Measurements from ENCODE around the gene CYP17A1. TPM values are rescaled to one million over a fixed set of nuclear protein-coding genes. Genes with fewer than 3 reads are reported as not detected.

CYP17A1 gene
- polyA plus RNA-seq, 2 of the 4 experiments (the other 2 are of a cell fraction), result not detected

DNA sequence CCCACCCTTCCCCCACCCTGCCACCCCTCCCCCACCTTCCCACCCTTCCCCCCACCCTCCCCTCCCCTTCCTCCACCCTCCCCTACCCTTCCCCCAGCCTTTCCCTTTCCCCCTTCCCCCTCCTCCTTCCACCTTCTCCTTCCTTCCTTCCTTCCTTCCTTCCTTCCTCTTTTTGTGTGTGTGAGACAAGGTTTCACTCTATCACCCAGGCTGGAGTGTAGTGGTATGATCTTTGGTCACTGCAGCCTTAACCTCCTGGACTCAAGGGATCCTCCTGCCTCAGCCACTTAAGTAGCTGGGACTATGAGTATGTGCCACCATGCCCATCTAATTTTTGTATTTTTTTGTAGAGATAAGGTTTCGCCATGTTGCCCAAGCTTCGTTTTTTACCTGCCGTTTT lies 35.2 kb downstream of the CYP17A1 start:
- H3K27ac ChIP-seq, result no peak overlapping the region
- DNase-seq (ENCODE audit: low read depth in 1 of 2, low spot score in 1 of 2), result no peak
- POLR2A ChIA-PET, result no interaction called here
- no peaks in the 10 kb centered on the region for H3K9me3 ChIP-seq
- H3K4me2 ChIP-seq, result no peak overlapping the region
- FAIRE-seq, result no peak
- no peak overlapping the region for H3K4me3 ChIP-seq
- ATAC-seq, result no peak
- CTCF ChIA-PET, result interaction anchor here (0.5 to 0.9 kb wide), 2 partner anchors 38 to 177 kb away, joined by 3 to 4 read pairs; no protein-coding TSS in a partner anchor
- H3K4me1 ChIP-seq, result 0 out of 3 replicates have a peak, but pooled peaks cover 3% of the 10 kb centered on the region
- TF ChIP-seq NPAS2 (CRISPR knock-in tag; IDR thresholded peaks at IDR 0.05; ENCODE audit: borderline replicate concordance) (no peak), FOSB (CRISPR knock-in tag; IDR thresholded peaks at IDR 0.05) (no peak), GATA3 (IDR thresholded peaks at IDR 0.05; ENCODE audit: borderline replicate concordance) (no peak), FOSL2 (IDR thresholded peaks at IDR 0.05) (no peak), FOSL2 (CRISPR knock-in tag; IDR thresholded peaks at IDR 0.05) (no peak), ZC3H11A (IDR thresholded peaks at IDR 0.05) (no peak), RCOR1 (IDR thresholded peaks at IDR 0.05; ENCODE audit: low read depth, low read length) (no peak), EHMT2 (IDR thresholded peaks at IDR 0.05; ENCODE audit: low read depth) (no peak)
- TF ChIP-seq, protein P1, sequence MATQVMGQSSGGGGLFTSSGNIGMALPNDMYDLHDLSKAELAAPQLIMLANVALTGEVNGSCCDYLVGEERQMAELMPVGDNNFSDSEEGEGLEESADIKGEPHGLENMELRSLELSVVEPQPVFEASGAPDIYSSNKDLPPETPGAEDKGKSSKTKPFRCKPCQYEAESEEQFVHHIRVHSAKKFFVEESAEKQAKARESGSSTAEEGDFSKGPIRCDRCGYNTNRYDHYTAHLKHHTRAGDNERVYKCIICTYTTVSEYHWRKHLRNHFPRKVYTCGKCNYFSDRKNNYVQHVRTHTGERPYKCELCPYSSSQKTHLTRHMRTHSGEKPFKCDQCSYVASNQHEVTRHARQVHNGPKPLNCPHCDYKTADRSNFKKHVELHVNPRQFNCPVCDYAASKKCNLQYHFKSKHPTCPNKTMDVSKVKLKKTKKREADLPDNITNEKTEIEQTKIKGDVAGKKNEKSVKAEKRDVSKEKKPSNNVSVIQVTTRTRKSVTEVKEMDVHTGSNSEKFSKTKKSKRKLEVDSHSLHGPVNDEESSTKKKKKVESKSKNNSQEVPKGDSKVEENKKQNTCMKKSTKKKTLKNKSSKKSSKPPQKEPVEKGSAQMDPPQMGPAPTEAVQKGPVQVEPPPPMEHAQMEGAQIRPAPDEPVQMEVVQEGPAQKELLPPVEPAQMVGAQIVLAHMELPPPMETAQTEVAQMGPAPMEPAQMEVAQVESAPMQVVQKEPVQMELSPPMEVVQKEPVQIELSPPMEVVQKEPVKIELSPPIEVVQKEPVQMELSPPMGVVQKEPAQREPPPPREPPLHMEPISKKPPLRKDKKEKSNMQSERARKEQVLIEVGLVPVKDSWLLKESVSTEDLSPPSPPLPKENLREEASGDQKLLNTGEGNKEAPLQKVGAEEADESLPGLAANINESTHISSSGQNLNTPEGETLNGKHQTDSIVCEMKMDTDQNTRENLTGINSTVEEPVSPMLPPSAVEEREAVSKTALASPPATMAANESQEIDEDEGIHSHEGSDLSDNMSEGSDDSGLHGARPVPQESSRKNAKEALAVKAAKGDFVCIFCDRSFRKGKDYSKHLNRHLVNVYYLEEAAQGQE (IDR thresholded peaks at IDR 0.05), result no peak
- WGBS (ENCODE audit: missing lambda C conversion rate), result 52% methylated on average over 3 of the region's 3 CpGs

DNA sequence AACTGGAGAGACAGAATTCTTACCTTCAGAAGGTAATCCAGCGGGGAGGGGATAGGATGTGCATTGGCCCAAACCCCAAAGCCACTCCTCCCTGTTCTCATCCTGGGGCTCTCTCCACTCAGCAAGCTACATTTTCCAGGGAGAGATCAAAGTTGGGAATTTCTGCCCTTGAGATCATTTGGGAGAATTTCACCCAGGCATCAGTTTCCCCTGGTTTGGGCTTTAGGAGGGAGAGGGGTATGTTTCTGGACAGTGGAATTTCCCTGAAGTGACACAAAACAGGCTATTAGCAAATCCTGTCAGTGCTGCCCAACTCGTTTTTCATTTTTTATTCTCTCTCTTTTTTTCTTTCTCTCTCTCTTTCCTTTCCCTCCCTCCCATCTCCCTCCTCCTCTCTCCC lies 35.7 kb downstream of the CYP17A1 start:
- ChIA-PET CTCF (interaction anchor here (0.5 kb wide), 1 partner anchor 178 kb away, joined by 3 read pairs; no protein-coding TSS in a partner anchor), POLR2A (no interaction called here)
- 0 out of 3 replicates have a peak, but pooled peaks cover 3% of the 10 kb centered on the region for H3K4me1 ChIP-seq
- ATAC-seq (no peak), FAIRE-seq (no peak), DNase-seq (ENCODE audit: low read depth in 1 of 2, low spot score in 1 of 2) (no peak)
- H3K9me3 ChIP-seq, result no peaks in the 10 kb centered on the region
- no peak overlapping the region for H3K4me3 ChIP-seq
- H3K4me2 ChIP-seq, result no peak overlapping the region
- 59% methylated on average over 2 of the region's 2 CpGs for WGBS (ENCODE audit: missing lambda C conversion rate)
- TF ChIP-seq HOXA7 (CRISPR knock-in tag; IDR thresholded peaks at IDR 0.05), result no peak
- no peak for TF ChIP-seq RARB (CRISPR knock-in tag; IDR thresholded peaks at IDR 0.05)
- TF ChIP-seq MYC (IDR thresholded peaks at IDR 0.05; ENCODE audit: borderline replicate concordance, low read length), result no peak
- TF ChIP-seq, protein P1 (IDR thresholded peaks at IDR 0.05), result no peak
- TF ChIP-seq MAZ (IDR thresholded peaks at IDR 0.05; ENCODE audit: borderline replicate concordance, low read depth, low read length), result no peak
- no peak for TF ChIP-seq CBX8 (IDR thresholded peaks at IDR 0.05)
- TF ChIP-seq HDAC2 (IDR thresholded peaks at IDR 0.05), result no peak
- TF ChIP-seq JUNB (IDR thresholded peaks at IDR 0.05), result no peak
- no peak for TF ChIP-seq NR3C1 (IDR thresholded peaks at IDR 0.05)
- no peak for TF ChIP-seq FOXS1 (CRISPR knock-in tag; IDR thresholded peaks at IDR 0.05)
- no peak for TF ChIP-seq FOSB (CRISPR knock-in tag; IDR thresholded peaks at IDR 0.05)
- H3K27ac ChIP-seq, result 0 out of 6 replicates have a peak overlapping the region, but pooled peaks of 1 of the 2 experiments have one; percentile 7
